CD4-positive, alpha-beta T cell (primary cell): ENCODE results near the gene TIE1. TPM values are rescaled to one million over a fixed set of nuclear protein-coding genes. Genes with fewer than 3 reads are reported as not detected.

Experiments used
- ATAC-seq: fragments of 200-7000 bp; cut with Tn5 transposase; one replicate; pipeline ENCODE4 v1.10.0; 2022; ENCODE audit warnings: mild to moderate bottlenecking; ENCODE audit not compliant: poor library complexity
- CTCF ChIA-PET: fragments of 350-600 bp; sonication (Branson Sonifier 250); formaldehyde crosslinking; loops from one replicate; lab custom pipeline; 2021; ENCODE audit warnings: antibody characterized with exemption, inconsistent platforms; lab: Charles Lee
- POLR2A ChIA-PET: fragments of 350-600 bp; sonication (Branson Sonifier 250); formaldehyde crosslinking; loops from one replicate; lab custom pipeline; 2021; ENCODE audit warnings: antibody characterized with exemption, inconsistent platforms; lab: Charles Lee
- DNase-seq, 14 experiments: peaks; one replicate each; pipeline ENCODE4 v3.0.0-alpha.2; 2013 to 2020; ENCODE audit warnings: mixed read lengths in 2 of 14
- H3K27ac ChIP-seq, 2 donors: one replicate each; pipeline versions ENCODE4 v1.5.1 to v1.7.0; 2013; ENCODE audit warnings: low read length in 2 of 2, low read depth in 1 of 2, mild to moderate bottlenecking in 1 of 2
- H3K27me3 ChIP-seq, 2 experiments: 1 replicate in 1 of 2; 2 replicates in 1 of 2; pipeline versions ENCODE4 v1.6.1 to v1.7.0; 2013; ENCODE audit warnings: low read length in 2 of 2, control low read depth in 1 of 2, mild to moderate bottlenecking in 1 of 2, moderate library complexity in 1 of 2; ENCODE audit not compliant: insufficient read depth in 2 of 2, control insufficient read depth in 1 of 2
- H3K36me3 ChIP-seq: one replicate; pipeline ENCODE4 v1.6.1; 2013; ENCODE audit warnings: low read length, control low read depth; ENCODE audit not compliant: insufficient read depth
- H3K4me1 ChIP-seq: one replicate; pipeline ENCODE4 v1.6.1; 2013; ENCODE audit warnings: low read length, control low read depth; ENCODE audit not compliant: insufficient read depth
- H3K4me3 ChIP-seq: one replicate; pipeline ENCODE4 v1.5.1; 2013; ENCODE audit warnings: mild to moderate bottlenecking, low read length, moderate library complexity
- H3K9me3 ChIP-seq, 2 experiments: 1 replicate in 1 of 2; 2 replicates in 1 of 2; pipeline versions ENCODE4 v1.6.1 to v1.7.0; 2013; ENCODE audit warnings: low read length in 2 of 2, mild to moderate bottlenecking in 2 of 2, control low read depth in 1 of 2, moderate library complexity in 1 of 2; ENCODE audit not compliant: control insufficient read depth in 1 of 2, insufficient read depth in 1 of 2
- H3K27ac Mint-ChIP-seq: one replicate; pipeline ENCODE4 v1.8.0; 2020; ENCODE audit warnings: mixed read lengths
- H3K27me3 Mint-ChIP-seq: one replicate; pipeline ENCODE4 v1.8.0; 2021; ENCODE audit warnings: mixed read lengths
- H3K36me3 Mint-ChIP-seq: one replicate; pipeline ENCODE4 v1.8.0; 2021; ENCODE audit warnings: low read depth, mixed read lengths
- H3K4me1 Mint-ChIP-seq: one replicate; pipeline ENCODE4 v1.8.0; 2021; ENCODE audit warnings: low read depth, mixed read lengths
- H3K4me3 Mint-ChIP-seq: one replicate; pipeline ENCODE4 v1.8.0; 2020; ENCODE audit warnings: mild to moderate bottlenecking, mixed read lengths
- H3K9me3 Mint-ChIP-seq: one replicate; pipeline ENCODE4 v1.8.0; 2020; ENCODE audit warnings: mixed read lengths
- CTCF ChIP-seq: fragments of 200-600 bp; IDR thresholded peaks from one replicate; pipeline ENCODE4 v1.8.0; 2022; ENCODE audit warnings: antibody characterized with exemption, mild to moderate bottlenecking
- intact Hi-C, 2 experiments: fragments of 100-400 bp; cut with DNase I in 1 of 2; cut with micrococcal nuclease in 1 of 2; formaldehyde crosslinking; loops; one replicate each; pipeline versions ENCODE4 v1.15.1 to v1.9.0; 2023 to 2025; cut with DNase I, micrococcal nuclease
- polyA plus RNA-seq, 2 donors: library from polyadenylated mRNA; unstranded; fragments of 120-200 nt; gene quantifications; one replicate each; pipeline ENCODE4 v1.2.1, GENCODE V29; 2013
- total RNA-seq, 174 experiments: library from RNA in 2 of 174; stranded (reverse) in 2 of 174; gene quantifications; one replicate each; pipeline ENCODE4 v1.2.3 and lab custom pipeline; 2021 to 2026

Gene TIE1
- not detected for total RNA-seq
- polyA plus RNA-seq (2013, experiment 1 of 2) = 0.06 TPM
- polyA plus RNA-seq (2013, experiment 2 of 2) = 1.3 TPM
- 0 to 1.2 (median 0.18) reads per million in 172 experiments for total RNA-seq (lab: John Stamatoyannopoulos, UW)

GRCh38 chr1:43300378-43301094, at the start of gene TIE1:
TSS of gene TIE1 (plus strand) at chr1:43300982. CDS start at chr1:43301072, 90 bp downstream.
- no peak within 1 kb of the TSS for H3K4me3 Mint-ChIP-seq
- H3K36me3 Mint-ChIP-seq = no peaks in the 10 kb centered on the region
- ATAC-seq = no peak

GRCh38 chr1:43251024-43251423, 49.8 kb upstream of the TIE1 start:
- Histone ChIP-seq H3K4me1 (no peaks in the 10 kb centered on the region), H3K4me3 (no peak overlapping the region), H3K27me3 (peaks cover 0 to 2% of the 10 kb centered on the region in 2 experiments), H3K36me3 (no peaks in the 10 kb centered on the region), H3K9me3 (no peaks in the 10 kb centered on the region), H3K27ac (no peak overlapping the region)
- no peak for TF ChIP-seq CTCF
- CTCF ChIA-PET = no interaction called here
- Mint-ChIP-seq H3K4me1 (no peaks in the 10 kb centered on the region), H3K27ac (no peak overlapping the region), H3K27me3 (peaks cover 8% of the 10 kb centered on the region), H3K4me3 (no peak overlapping the region), H3K36me3 (no peaks in the 10 kb centered on the region), H3K9me3 (no peaks in the 10 kb centered on the region)
- ATAC-seq (no peak), DNase-seq (no peak)
- intact Hi-C loops = no loop called here
- POLR2A ChIA-PET = no interaction called here

More at GRCh38 chr1:43300378-43301094, at the start of gene TIE1:
- POLR2A ChIA-PET = no interaction called here
- no peak for DNase-seq
- no peaks in the 10 kb centered on the region for H3K27me3 ChIP-seq
- no peak for TF ChIP-seq CTCF
- no peak within 1 kb of the TSS for H3K4me3 ChIP-seq
- intact Hi-C loops = no loop called here
- no peaks in the 10 kb centered on the region for H3K36me3 ChIP-seq
- H3K27me3 Mint-ChIP-seq = no peaks in the 10 kb centered on the region
- H3K9me3 ChIP-seq = no peaks in the 10 kb centered on the region
- H3K4me1 Mint-ChIP-seq = peaks cover 8% of the 10 kb centered on the region
- H3K9me3 Mint-ChIP-seq = no peaks in the 10 kb centered on the region
- peaks cover 2% of the 10 kb centered on the region for H3K4me1 ChIP-seq
- H3K27ac Mint-ChIP-seq = no peak within 1 kb of the TSS
- CTCF ChIA-PET = no interaction called here
- H3K27ac ChIP-seq = no peak within 1 kb of the TSS

GRCh38 chr1:43252225-43252624, 48.6 kb upstream of the TIE1 start:
- CTCF ChIA-PET = interaction anchor here (0.8 to 1.3 kb wide), 2 partner anchors 8 to 25 kb away, joined by 3 read pairs; no protein-coding TSS in a partner anchor
- Histone ChIP-seq H3K4me3 (no peak overlapping the region), H3K27ac (no peak overlapping the region), H3K9me3 (no peaks in the 10 kb centered on the region), H3K4me1 (no peaks in the 10 kb centered on the region), H3K27me3 (peaks cover 0 to 2% of the 10 kb centered on the region in 2 experiments), H3K36me3 (no peaks in the 10 kb centered on the region)
- intact Hi-C loops = no loop called here
- no peak for DNase-seq
- no peak overlapping the region for H3K27ac Mint-ChIP-seq
- peaks cover 12% of the 10 kb centered on the region for H3K27me3 Mint-ChIP-seq
- no peak overlapping the region for H3K4me3 Mint-ChIP-seq
- TF ChIP-seq CTCF = no peak
- POLR2A ChIA-PET = interaction anchor here (1.5 kb wide), 1 partner anchor 105 kb away, joined by 3 read pairs; no protein-coding TSS in a partner anchor
- H3K9me3 Mint-ChIP-seq = no peaks in the 10 kb centered on the region
- H3K4me1 Mint-ChIP-seq = no peaks in the 10 kb centered on the region
- H3K36me3 Mint-ChIP-seq = no peaks in the 10 kb centered on the region
- no peak for ATAC-seq
